HG02571 (cell line): ENCODE measurements around the gene NR0B2.

Experiments used
- ATAC-seq: cut with Tn5 transposase; IDR thresholded peaks from one replicate; pipeline ENCODE4 v1.9.1; 2021; ENCODE audit warnings: mild to moderate bottlenecking, moderate library complexity; ENCODE audit not compliant: unreplicated experiment

The NR0B2 gene

GRCh38 chr1:26938004-26938658 lies 24.4 kb upstream of the NR0B2 start:
- no peak for ATAC-seq

- ATAC-seq: no peak
These were observed 23.0 kb upstream of the NR0B2 start for GRCh38 chr1:26936823-26937222.

- ATAC-seq: no peak
These were observed 18.8 kb upstream of the NR0B2 start for GRCh38 chr1:26932531-26932930.

GRCh38 chr1:26923711-26924110 lies 9.9 kb upstream of the NR0B2 start:
- no peak for ATAC-seq

GRCh38 chr1:26922901-26923300 lies 9.1 kb upstream of the NR0B2 start:
- ATAC-seq: no peak

- no peak for ATAC-seq
These were observed 8.6 kb upstream of the NR0B2 start for GRCh38 chr1:26922431-26922729.

GRCh38 chr1:26921540-26922430 lies 8.0 kb upstream of the NR0B2 start, which contains the start of gene NUDC:
Gene NUDC, plus strand, starts transcription at chr1:26921743. Its CDS starts 106 bp downstream, at chr1:26921849.
- ATAC-seq: peak; percentile 95

GRCh38 chr1:26921126-26921539 lies 7.4 kb upstream of the NR0B2 start:
- ATAC-seq: no peak

GRCh38 chr1:26915204-26915842 lies 1.5 kb upstream of the NR0B2 start:
- ATAC-seq: no peak

GRCh38 chr1:26913389-26913753 lies 404 bp downstream of the NR0B2 start:
- no peak for ATAC-seq

GRCh38 chr1:26912147-26912490 lies 1.7 kb downstream of the NR0B2 start:
- ATAC-seq: no peak

- ATAC-seq: no peak
These were observed 2.2 kb downstream of the NR0B2 start for GRCh38 chr1:26911399-26912146.

GRCh38 chr1:26910343-26911160 lies 3.2 kb downstream of the NR0B2 start:
- ATAC-seq: no peak

- no peak for ATAC-seq
These were observed 3.8 kb downstream of the NR0B2 start for GRCh38 chr1:26909951-26910342.

- no peak for ATAC-seq
These were observed 6.5 kb downstream of the NR0B2 start for GRCh38 chr1:26907071-26907917.

- ATAC-seq: no peak
These were observed 12.8 kb downstream of the NR0B2 start for GRCh38 chr1:26900815-26901511.

- peak; percentile 74 for ATAC-seq
These were observed 13.6 kb downstream of the NR0B2 start, which contains the start of gene GPATCH3 for GRCh38 chr1:26900001-26900814. Gene GPATCH3, minus strand, starts transcription at chr1:26900467. Its CDS starts 25 bp downstream, at chr1:26900442.

- no peak for ATAC-seq
These were observed 16.4 kb downstream of the NR0B2 start for GRCh38 chr1:26897351-26897750.
